ENCODE measurements around the gene BDKRB2. TPM values are rescaled to one million over a fixed set of nuclear protein-coding genes. Genes with fewer than 3 reads are reported as not detected.

Gene BDKRB2
- total and polyA plus RNA-seq, 2 donors (not counting 1 experiment from before 2014, with no cell fraction given) = not detected

DNA sequence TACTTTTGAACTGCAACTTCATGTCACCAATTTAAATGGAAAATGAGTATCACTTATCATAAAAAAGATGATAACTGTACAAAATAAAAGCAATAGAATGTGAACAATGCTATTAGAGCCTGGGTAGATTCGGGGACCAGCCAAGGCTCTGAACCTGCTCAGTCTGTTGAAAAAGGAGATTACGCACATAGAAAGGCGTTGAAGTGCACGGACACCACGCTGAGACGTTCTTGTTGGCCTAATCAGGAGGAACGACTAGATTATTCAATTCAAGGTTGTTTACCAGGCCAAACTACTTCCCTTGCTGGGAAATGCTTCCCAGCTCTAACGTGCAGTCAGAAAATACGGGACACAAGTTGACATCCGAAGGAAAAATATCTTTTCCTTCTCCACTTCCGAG lies 27.9 kb downstream of the BDKRB2 start:
- H3K27me3 ChIP-seq (replicated peaks in 1 of 4; ENCODE audit: control extremely low read depth in 1 of 4, control insufficient read depth in 3 of 4, insufficient read depth in 4 of 4, low read length in 3 of 4) = peaks cover 0 to 2% (median 0%) of the 10 kb centered on the region in 4 experiments
- no peaks in the 10 kb centered on the region for H3K36me3 ChIP-seq (replicated peaks in 1 of 2; ENCODE audit: control extremely low read depth in 1 of 2, control insufficient read depth in 1 of 2, extremely low read depth in 1 of 2, insufficient read depth in 2 of 2, low read length in 1 of 2)
- Mint-ChIP-seq H3K4me3 (no peak overlapping the region), H3K9me3 (ENCODE audit: insufficient read depth) (peaks cover 6% of the 10 kb centered on the region), H3K4me1 (no peaks in the 10 kb centered on the region), H3K27me3 (peaks cover 6% of the 10 kb centered on the region), H3K27ac (no peak overlapping the region)
- DNase-seq = no peak
- intact Hi-C loops (cut with micrococcal nuclease) = no loop called here
- no peak overlapping the region for H3K27ac ChIP-seq (ENCODE audit: low read length in 2 of 2)
- H3K79me2 ChIP-seq (ENCODE audit: control insufficient read depth, insufficient read depth, low read length) = no peaks in the 10 kb centered on the region
- ChIA-PET POLR2A (no interaction called here), CTCF (no interaction called here)
- H3K9ac ChIP-seq (ENCODE audit: low read length) = no peak overlapping the region
- TF ChIP-seq EZH2 (IDR thresholded peaks at IDR 0.05; ENCODE audit: borderline replicate concordance, insufficient read depth, low read depth, low read length, poor library complexity, severe bottlenecking) = no peak
- TF ChIP-seq, protein P1, sequence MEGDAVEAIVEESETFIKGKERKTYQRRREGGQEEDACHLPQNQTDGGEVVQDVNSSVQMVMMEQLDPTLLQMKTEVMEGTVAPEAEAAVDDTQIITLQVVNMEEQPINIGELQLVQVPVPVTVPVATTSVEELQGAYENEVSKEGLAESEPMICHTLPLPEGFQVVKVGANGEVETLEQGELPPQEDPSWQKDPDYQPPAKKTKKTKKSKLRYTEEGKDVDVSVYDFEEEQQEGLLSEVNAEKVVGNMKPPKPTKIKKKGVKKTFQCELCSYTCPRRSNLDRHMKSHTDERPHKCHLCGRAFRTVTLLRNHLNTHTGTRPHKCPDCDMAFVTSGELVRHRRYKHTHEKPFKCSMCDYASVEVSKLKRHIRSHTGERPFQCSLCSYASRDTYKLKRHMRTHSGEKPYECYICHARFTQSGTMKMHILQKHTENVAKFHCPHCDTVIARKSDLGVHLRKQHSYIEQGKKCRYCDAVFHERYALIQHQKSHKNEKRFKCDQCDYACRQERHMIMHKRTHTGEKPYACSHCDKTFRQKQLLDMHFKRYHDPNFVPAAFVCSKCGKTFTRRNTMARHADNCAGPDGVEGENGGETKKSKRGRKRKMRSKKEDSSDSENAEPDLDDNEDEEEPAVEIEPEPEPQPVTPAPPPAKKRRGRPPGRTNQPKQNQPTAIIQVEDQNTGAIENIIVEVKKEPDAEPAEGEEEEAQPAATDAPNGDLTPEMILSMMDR (IDR thresholded peaks at IDR 0.05) = no peak
- H4K20me1 ChIP-seq (ENCODE audit: control insufficient read depth, insufficient read depth, low read length, poor library complexity, severe bottlenecking) = no peaks in the 10 kb centered on the region
- no peak overlapping the region for H3K4me2 ChIP-seq (replicated peaks; ENCODE audit: low read depth, low read length, poor library complexity, severe bottlenecking)
- 91% methylated on average over 10 of the region's 11 CpGs for WGBS (ENCODE audit: insufficient coverage)
- H3K4me1 ChIP-seq (ENCODE audit: control insufficient read depth in 2 of 2, insufficient read depth in 2 of 2, low read length in 2 of 2) = no peaks in the 10 kb centered on the region
- peaks cover 0 to 14% (median 0%) of the 10 kb centered on the region in 3 donors for H3K9me3 ChIP-seq (ENCODE audit: control extremely low read depth in 1 of 3, control insufficient read depth in 2 of 3, insufficient read depth in 1 of 3, low read length in 2 of 3)
- no peak for ATAC-seq (ENCODE audit: low read depth)
- H3K4me3 ChIP-seq (ENCODE audit: control extremely low read depth in 1 of 5, extremely low read depth in 1 of 5, insufficient read depth in 1 of 5, low read depth in 2 of 5, low read length in 4 of 5) = no peak overlapping the region
- no peak overlapping the region for H2AFZ ChIP-seq (ENCODE audit: insufficient read depth, low read depth, low read length, poor library complexity, severe bottlenecking)

DNA sequence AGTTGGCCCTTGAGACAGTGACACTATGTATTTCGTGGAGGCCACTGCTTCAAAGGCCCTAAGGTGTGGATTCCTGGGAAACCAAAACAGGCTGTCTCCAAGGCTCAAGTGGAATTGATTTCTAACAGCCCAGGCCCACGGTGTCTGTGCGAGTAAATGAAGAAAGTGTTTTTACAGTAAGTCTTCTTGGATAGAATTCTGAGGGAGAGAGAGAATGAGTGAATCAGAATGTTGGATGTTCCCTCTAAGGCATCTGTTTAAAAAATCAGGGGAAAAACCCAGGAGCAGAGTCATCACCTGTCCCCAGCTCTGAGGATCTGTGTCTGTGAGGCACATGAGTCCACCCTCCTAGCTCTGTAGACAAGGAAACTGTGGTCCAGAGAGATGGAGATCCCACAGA lies 29.0 kb downstream of the BDKRB2 start:
- no peaks in the 10 kb centered on the region for H3K9me3 Mint-ChIP-seq (ENCODE audit: insufficient read depth)
- H3K4me3 ChIP-seq (ENCODE audit: control extremely low read depth in 1 of 5, extremely low read depth in 1 of 5, insufficient read depth in 1 of 5, low read depth in 2 of 5, low read length in 4 of 5) = no peak overlapping the region
- ChIA-PET CTCF (no interaction called here), POLR2A (no interaction called here)
- no peaks in the 10 kb centered on the region for H3K79me2 ChIP-seq (ENCODE audit: control insufficient read depth, insufficient read depth, low read length)
- no peaks in the 10 kb centered on the region for H3K36me3 ChIP-seq (replicated peaks in 1 of 2; ENCODE audit: control extremely low read depth in 1 of 2, control insufficient read depth in 1 of 2, extremely low read depth in 1 of 2, insufficient read depth in 2 of 2, low read length in 1 of 2)
- no peaks in the 10 kb centered on the region for H4K20me1 ChIP-seq (ENCODE audit: control insufficient read depth, insufficient read depth, low read length, poor library complexity, severe bottlenecking)
- ATAC-seq (ENCODE audit: low read depth) (no peak), DNase-seq (no peak)
- H3K27ac Mint-ChIP-seq = no peak overlapping the region
- H2AFZ ChIP-seq (ENCODE audit: insufficient read depth, low read depth, low read length, poor library complexity, severe bottlenecking) = no peak overlapping the region
- H3K4me2 ChIP-seq (replicated peaks; ENCODE audit: low read depth, low read length, poor library complexity, severe bottlenecking) = no peak overlapping the region
- H3K9me3 ChIP-seq (ENCODE audit: control extremely low read depth in 1 of 3, control insufficient read depth in 2 of 3, insufficient read depth in 1 of 3, low read length in 2 of 3) = peaks cover 0 to 2% (median 0%) of the 10 kb centered on the region in 3 donors
- no peaks in the 10 kb centered on the region for H3K4me1 Mint-ChIP-seq
- no peak overlapping the region for H3K27ac ChIP-seq (ENCODE audit: low read length in 2 of 2)
- peaks cover 6% of the 10 kb centered on the region for H3K27me3 Mint-ChIP-seq
- WGBS (ENCODE audit: insufficient coverage) = 82% methylated on average over 3 of the region's 3 CpGs
- peaks cover 0 to 2% (median 0%) of the 10 kb centered on the region in 4 experiments for H3K27me3 ChIP-seq (replicated peaks in 1 of 4; ENCODE audit: control extremely low read depth in 1 of 4, control insufficient read depth in 3 of 4, insufficient read depth in 4 of 4, low read length in 3 of 4)
- H3K9ac ChIP-seq (ENCODE audit: low read length) = no peak overlapping the region
- TF ChIP-seq EZH2 (IDR thresholded peaks at IDR 0.05; ENCODE audit: borderline replicate concordance, insufficient read depth, low read depth, low read length, poor library complexity, severe bottlenecking) = no peak
- TF ChIP-seq, protein P1 (IDR thresholded peaks at IDR 0.05) = no peak
- H3K4me1 ChIP-seq (ENCODE audit: control insufficient read depth in 2 of 2, insufficient read depth in 2 of 2, low read length in 2 of 2) = no peaks in the 10 kb centered on the region
- no peak overlapping the region for H3K4me3 Mint-ChIP-seq
- intact Hi-C loops (cut with micrococcal nuclease) = no loop called here

All from B cell (primary cell).